Large intestine (tissue), 3 donors: ENCODE results near the gene TBC1D22A. TPM values are rescaled to one million over a fixed set of nuclear protein-coding genes. Genes with fewer than 3 reads are reported as not detected.
"Not testable (repeated sequence)": the region's sequence is repeated elsewhere in the genome, so short reads cannot be mapped to it uniquely, and the experiment has no call there.

Experiments
- DNase-seq, 2 donors: peaks; one replicate each; pipeline versions ENCODE4 v3.0.0 to v3.0.0-alpha.2; 2013
- H3K27ac ChIP-seq: one replicate; pipeline ENCODE4 v1.5.1; 2013; ENCODE audit warnings: low read length
- H3K27me3 ChIP-seq: 2 replicates; pipeline ENCODE4 v1.6.1; 2013; ENCODE audit warnings: low read length; ENCODE audit not compliant: control insufficient read depth, insufficient read depth
- H3K36me3 ChIP-seq: 2 replicates; pipeline ENCODE4 v1.6.1; 2013; ENCODE audit warnings: low read length; ENCODE audit not compliant: control insufficient read depth, insufficient read depth
- H3K4me1 ChIP-seq: one replicate; pipeline ENCODE4 v1.6.1; 2013; ENCODE audit warnings: low read length; ENCODE audit not compliant: control insufficient read depth, insufficient read depth
- H3K4me3 ChIP-seq: one replicate; pipeline ENCODE4 v1.5.1; 2013; ENCODE audit warnings: low read length
- H3K9me3 ChIP-seq: one replicate; pipeline ENCODE4 v1.6.1; 2013; ENCODE audit warnings: mild to moderate bottlenecking, low read depth, low read length, moderate library complexity; ENCODE audit not compliant: control insufficient read depth
- WGBS: methylation state at CpG from one replicate; pipeline ENCODE4 v1.1.5; 2013; ENCODE audit warnings: low lambda C conversion rate; ENCODE audit not compliant: insufficient coverage; 5-methylcytosine and 5-hydroxymethylcytosine counted together
- polyA plus RNA-seq: library from polyadenylated mRNA; unstranded; fragments of 120-200 nt; gene quantifications from one replicate; pipeline ENCODE4 v1.2.1, GENCODE V29; 2013

The TBC1D22A gene
- polyA plus RNA-seq, 1 donor = 21.5 TPM

DNA sequence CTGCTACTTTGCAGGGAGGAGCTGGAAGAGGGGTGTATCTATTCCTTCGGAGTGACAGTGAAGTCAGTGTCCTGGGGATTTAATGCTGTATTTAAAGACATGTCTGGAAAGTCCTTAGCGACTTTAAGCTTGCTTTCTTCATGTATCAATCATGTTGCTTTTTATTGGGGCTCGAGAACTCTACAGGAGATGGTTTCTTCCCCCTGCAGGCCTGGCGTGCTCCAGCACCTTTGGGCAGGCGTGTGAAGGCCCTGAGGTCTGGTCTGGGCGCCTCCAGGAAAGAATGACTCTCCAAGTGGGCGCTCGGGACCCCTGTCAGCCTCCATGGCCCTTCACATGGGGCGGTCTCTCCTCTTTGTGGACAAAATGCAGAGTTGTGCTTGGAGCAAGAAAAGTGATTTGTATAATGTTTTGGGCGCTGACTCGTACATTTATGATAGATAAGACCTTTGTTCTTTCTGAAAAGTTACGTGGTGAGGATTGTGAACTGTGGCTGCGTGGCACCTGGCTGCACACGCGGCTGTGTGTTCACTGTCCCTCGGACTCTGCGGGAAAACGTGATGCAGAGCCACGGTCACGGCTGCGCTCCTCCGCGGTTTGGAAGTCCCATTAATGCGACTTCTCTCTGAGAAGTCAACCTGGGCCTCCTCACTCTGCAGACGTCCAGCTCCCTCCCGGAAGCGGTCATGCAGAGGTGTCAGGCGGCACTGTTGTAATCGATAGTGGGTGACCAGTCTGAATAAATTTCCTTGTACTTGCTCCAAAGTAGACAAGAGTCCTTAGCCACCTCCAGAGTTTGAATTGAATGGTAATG is 282.5 kb downstream of the TBC1D22A start:
- DNase-seq = no peak
- Histone ChIP-seq H3K4me1 (peaks cover 12% of the 10 kb centered on the region), H3K27ac (no peak overlapping the region), H3K27me3 (no peaks in the 10 kb centered on the region), H3K9me3 (peaks cover 3% of the 10 kb centered on the region), H3K36me3 (no peaks in the 10 kb centered on the region), H3K4me3 (no peak overlapping the region)
- no CpG with 5 or more reads among the region's 29 CpGs for WGBS

DNA sequence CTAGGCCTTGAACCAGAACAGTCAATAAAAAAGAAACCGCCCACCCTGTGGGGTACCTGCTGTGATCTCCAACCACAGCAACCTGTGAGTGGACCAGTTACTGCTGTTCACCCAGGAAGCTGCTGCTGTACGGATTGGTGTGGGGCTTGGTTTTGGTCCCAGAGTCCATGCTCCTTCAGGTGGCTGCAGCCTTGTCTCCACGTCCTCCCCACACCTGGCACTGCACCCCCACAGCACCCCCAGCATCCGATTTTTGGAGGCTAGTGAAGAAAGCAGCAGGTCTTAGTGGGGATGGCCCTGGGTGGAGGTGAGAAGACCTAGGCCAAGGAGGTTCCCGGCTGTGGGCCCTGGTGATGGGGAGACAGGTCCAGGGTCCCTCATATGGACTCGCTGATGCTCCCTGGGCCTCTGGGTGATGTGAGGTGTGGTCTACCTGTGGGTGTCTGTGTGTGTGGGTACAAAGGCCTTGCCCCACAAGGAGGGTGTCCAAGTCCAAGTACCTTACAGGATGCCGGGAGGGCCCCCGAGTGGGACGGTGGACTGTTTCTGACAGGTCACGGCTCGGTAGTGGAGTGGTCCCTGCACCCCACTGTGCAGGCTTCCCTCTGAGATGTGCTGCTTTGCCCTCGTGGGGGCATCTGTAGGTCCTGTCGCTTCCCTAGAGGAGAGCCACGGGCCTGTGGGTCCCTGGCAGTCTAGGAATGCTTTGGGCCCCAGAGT is 283.4 kb downstream of the TBC1D22A start:
- Histone ChIP-seq H3K36me3 (no peaks in the 10 kb centered on the region), H3K4me3 (no peak overlapping the region), H3K27me3 (no peaks in the 10 kb centered on the region), H3K27ac (no peak overlapping the region), H3K9me3 (peaks cover 3% of the 10 kb centered on the region), H3K4me1 (peaks cover 12% of the 10 kb centered on the region)
- no peak for DNase-seq
- WGBS = no CpG with 5 or more reads among the region's 14 CpGs

DNA sequence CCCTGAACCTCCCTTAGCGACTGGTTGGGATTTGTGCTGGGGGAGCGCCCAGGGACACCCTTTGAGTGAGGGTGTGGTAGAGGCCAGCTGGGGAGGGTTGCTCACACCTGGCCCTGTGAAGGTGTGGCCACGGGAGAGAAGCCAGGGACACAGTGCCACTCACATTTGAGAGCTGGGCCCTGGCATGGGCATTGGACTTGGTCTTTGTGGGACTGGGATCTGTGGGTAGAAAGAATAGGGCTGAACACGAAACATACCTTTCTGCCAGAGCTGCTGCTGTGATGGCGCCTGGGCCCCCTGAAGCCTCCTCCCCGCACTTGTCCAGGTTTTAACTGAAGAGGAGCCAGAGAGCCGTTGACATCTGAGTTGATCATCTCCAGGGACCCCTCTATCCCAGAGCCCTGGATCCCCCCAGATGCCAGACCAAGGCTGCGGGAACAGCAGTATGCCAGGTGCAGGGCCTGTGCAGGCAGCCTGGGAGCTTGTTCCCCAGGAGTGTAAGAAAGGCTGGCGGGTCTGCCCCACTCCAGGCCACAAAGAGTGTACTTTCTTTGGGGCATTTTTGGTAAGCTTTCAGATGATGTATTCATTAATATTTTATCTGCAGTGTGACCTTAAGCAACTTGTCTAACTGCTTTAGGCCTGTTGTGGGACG is 284.1 kb downstream of the TBC1D22A start:
- no CpG with 5 or more reads among the region's 10 CpGs for WGBS
- Histone ChIP-seq H3K27me3 (no peaks in the 10 kb centered on the region), H3K4me1 (peaks cover 12% of the 10 kb centered on the region), H3K4me3 (no peak overlapping the region), H3K27ac (no peak overlapping the region), H3K36me3 (no peaks in the 10 kb centered on the region), H3K9me3 (peaks cover 3% of the 10 kb centered on the region)
- no peak for DNase-seq

DNA sequence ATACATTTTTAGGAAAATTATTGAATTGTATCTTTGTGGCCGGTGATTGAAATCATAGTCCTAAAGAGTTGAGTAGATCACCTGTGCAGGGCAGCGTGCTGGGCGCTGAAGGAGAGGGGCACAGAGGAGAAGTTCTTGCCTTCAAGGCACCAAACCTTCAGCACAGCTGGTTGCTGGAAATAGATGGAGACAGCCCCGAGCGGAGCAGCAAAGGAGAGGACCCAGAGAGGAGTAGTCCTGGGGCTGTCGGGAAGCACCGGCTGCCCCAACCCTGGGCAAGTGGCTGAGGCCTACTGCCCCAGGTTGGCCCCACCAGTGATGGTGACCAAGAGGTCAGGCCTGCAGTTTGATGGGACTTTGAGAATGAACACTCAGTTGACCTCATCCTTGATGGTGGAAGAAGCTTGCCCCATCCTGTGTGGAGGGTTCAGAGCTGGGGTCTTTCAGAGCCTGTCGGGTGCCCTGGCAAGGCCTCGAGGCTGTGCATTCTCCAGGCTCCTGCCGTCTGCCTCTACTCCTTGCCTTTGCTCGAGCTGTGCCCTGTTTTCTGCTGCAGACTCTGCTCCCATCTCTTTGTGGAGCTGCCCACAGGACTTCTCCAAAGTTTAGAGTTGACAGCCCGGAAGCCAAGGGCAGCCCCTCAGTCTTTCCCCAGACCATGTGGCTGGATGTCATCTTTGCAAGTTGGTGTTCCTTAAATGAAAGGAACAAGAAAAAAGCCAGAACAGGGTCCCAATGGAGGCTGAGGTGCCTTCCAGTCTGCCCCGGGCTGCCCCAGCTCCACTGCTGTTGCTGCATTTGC is 285.1 kb downstream of the TBC1D22A start:
- peaks cover 3% of the 10 kb centered on the region for H3K9me3 ChIP-seq
- H3K27ac ChIP-seq = no peak overlapping the region
- no peak overlapping the region for H3K4me3 ChIP-seq
- peaks cover 12% of the 10 kb centered on the region for H3K4me1 ChIP-seq
- H3K27me3 ChIP-seq = no peaks in the 10 kb centered on the region
- H3K36me3 ChIP-seq = no peaks in the 10 kb centered on the region
- 100% methylated on average over 1 of the region's 13 CpGs for WGBS
- no peak for DNase-seq

DNA sequence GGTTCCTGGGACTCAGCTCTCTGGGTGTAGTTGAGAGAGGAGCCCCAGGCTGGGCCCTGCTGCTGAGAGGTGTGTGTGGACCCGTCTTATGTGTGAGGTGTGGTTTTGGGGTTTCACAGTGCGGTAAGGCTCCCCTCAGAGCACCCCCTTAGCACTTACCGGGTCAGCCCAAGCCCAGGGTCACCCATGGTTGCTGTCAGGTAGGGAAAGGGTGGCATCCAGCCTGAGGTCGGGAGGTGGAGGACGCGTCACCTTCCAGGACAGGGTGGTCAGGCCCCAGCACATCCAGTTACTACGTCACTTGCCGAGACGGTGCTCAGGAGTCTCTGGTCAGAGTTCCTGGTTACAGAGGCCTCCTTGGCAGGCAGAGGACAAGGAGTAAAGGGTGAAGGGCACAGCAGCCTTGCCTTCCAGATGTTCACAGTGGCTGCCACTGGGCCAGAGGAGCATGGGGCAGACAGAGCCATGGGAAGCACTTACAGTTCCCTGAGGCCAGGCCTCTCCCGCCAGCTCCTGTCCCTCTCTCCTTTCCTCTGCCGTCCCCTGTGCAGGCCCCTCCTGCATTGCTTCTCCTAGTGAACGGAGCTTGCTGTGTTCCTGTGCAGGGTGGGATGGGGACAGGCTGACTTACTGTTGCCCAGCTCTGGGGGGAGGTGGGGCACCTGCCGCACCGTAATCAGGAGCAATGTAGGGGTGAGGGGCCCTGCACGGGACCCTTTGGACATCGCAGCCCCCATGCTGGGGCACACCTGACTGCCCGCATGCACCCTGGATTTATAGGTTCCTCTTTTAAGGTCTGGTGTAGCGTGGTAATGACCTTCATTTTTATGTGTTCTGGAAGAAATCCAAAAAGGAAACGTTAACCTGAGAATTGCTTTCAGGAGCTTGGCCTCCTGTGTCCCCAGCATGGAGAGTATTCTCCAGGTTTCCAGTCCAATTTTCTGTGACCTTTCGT is 285.9 kb downstream of the TBC1D22A start:
- Histone ChIP-seq H3K4me3 (no peak overlapping the region), H3K27ac (no peak overlapping the region), H3K4me1 (peaks cover 11% of the 10 kb centered on the region), H3K9me3 (no peaks in the 10 kb centered on the region), H3K27me3 (no peaks in the 10 kb centered on the region), H3K36me3 (peaks cover 2% of the 10 kb centered on the region)
- WGBS = 80% methylated on average over 1 of the region's 20 CpGs
- DNase-seq = no peak

DNA sequence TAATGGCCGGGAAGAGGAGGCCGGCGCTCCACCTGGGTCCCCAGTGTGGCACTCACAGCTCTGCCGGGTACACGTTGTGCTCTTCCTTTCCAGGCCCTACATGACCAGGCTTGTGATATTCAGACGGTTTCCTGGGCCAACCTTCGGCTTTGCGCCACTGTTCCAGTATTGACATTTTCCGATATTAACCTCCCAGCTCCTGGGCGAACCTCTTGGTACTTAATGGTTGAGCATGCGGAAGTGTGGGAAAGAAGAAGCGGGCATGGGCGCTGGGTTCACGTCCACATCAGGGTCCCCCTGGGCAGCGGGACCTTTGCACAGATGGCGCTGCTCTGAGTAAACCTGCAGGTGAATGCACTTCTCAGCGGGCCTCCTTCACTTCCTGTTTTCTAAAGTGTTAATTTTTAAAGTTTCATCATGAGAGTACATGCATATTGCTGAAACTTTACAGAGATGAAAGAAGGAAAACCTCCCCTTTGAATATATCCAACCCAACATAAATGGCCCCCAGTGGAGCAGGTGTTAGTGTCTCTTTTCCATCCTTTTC is 286.7 kb downstream of the TBC1D22A start:
- Histone ChIP-seq H3K4me1 (peaks cover 3% of the 10 kb centered on the region), H3K27ac (no peak overlapping the region), H3K4me3 (no peak overlapping the region), H3K9me3 (no peaks in the 10 kb centered on the region), H3K36me3 (peaks cover 6% of the 10 kb centered on the region), H3K27me3 (no peaks in the 10 kb centered on the region)
- no CpG with 5 or more reads among the region's 17 CpGs for WGBS
- DNase-seq = no peak

DNA sequence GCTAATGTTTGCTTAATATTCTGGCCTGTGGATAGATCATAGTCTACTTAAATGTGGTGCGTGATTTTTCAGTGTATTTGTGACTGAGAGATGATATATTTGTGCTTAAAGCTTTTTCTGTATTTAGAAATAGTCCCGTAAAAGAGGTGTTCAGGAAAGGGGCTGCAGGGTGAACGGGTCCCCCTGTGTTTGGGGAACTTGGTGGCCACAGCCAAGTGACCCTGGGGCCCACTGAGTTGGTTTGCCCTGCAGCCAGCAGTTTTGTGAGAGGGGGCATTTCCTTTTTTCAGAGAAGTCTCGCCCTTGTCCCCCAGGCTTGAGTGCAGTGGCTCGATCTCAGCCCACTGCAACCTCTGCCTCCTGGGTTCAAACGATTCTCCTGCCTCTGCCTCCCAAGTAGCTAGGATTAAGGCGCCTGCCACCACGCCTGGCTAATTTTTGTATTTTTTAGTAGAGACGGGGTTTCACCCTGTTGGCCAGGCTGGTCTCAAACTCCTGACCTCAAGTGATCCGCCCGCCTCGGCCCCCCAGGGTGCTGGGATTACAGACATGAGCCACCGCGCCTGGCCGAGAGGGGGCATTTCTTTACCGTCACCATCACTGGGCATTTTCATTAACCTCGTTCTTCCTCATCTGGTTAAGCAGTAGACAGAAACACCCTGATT is 287.4 kb downstream of the TBC1D22A start:
- not testable (repeated sequence) for H3K4me1 ChIP-seq, DNase-seq
- whole genome bisulfite sequencing = 97% methylated on average over 3 of the region's 17 CpGs

DNA sequence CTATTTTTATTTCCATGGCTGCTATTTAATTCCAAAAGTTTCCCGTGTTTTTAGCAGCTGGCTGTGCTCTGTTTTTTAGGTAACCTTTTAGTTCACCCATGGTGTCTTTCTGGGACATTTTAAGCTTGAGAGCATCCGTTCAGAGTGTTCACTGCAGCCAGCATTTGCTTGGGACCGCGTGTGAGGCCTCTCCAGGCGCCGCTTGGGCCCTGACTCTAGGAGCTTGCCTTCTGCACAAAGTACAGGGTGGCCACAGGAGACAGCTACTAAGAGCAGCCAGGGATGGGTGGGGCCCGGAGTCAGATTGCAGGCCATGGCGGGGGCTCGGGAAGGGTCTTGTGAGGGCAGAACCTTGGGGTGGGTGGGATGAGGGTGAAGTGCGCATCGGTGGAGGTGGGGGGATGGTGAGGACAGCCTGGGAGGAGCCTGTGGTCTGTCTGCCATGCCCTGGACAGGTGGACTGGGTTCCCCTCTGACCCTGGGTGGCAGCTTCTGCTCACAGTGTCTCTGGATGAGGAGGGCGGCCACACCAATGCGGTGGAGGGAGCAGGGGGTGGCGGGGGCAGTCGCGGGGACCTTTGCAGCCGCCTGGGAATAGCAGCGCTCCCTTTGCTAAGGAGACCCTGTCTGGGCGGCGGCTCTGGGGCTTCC is 288.1 kb downstream of the TBC1D22A start:
- DNase-seq = no peak
- no peaks in the 10 kb centered on the region for H3K27me3 ChIP-seq

More for the DNA sequence above, 287.4 kb downstream of the TBC1D22A start:
- not testable (repeated sequence) for H3K27me3 ChIP-seq, H3K4me3 ChIP-seq, H3K27ac ChIP-seq, H3K9me3 ChIP-seq, H3K36me3 ChIP-seq

More for the DNA sequence above, 288.1 kb downstream of the TBC1D22A start:
- Histone ChIP-seq H3K4me1 (no peaks in the 10 kb centered on the region), H3K27ac (no peak overlapping the region), H3K4me3 (no peak overlapping the region), H3K36me3 (peaks cover 10% of the 10 kb centered on the region), H3K9me3 (no peaks in the 10 kb centered on the region)
- no CpG with 5 or more reads among the region's 20 CpGs for WGBS
